ENCODE results near the gene MAP3K9.

GRCh38 chr14:70779667-70780066 lies 29.6 kb downstream of the MAP3K9 start:
- TF ChIP-seq, protein P1, sequence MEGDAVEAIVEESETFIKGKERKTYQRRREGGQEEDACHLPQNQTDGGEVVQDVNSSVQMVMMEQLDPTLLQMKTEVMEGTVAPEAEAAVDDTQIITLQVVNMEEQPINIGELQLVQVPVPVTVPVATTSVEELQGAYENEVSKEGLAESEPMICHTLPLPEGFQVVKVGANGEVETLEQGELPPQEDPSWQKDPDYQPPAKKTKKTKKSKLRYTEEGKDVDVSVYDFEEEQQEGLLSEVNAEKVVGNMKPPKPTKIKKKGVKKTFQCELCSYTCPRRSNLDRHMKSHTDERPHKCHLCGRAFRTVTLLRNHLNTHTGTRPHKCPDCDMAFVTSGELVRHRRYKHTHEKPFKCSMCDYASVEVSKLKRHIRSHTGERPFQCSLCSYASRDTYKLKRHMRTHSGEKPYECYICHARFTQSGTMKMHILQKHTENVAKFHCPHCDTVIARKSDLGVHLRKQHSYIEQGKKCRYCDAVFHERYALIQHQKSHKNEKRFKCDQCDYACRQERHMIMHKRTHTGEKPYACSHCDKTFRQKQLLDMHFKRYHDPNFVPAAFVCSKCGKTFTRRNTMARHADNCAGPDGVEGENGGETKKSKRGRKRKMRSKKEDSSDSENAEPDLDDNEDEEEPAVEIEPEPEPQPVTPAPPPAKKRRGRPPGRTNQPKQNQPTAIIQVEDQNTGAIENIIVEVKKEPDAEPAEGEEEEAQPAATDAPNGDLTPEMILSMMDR (IDR thresholded peaks at IDR 0.05; ENCODE audit: insufficient read depth, low read depth, low read length): no peak
- no peak for TF ChIP-seq EZH2 (IDR thresholded peaks at IDR 0.05; ENCODE audit: insufficient read depth, low read length)
